ENCODE results near the gene INAFM2. TPM values are rescaled to one million over a fixed set of nuclear protein-coding genes. Genes with fewer than 3 reads are reported as not detected.

Gene INAFM2
- total and polyA plus RNA-seq, 9 of the 15 experiments (the other 6 are each of a cell fraction or from before 2014, with no cell fraction given): 11.8 to 43.1 (median 27.2) TPM

GRCh38 chr15:40330368-40330836, 6.9 kb downstream of the INAFM2 start (continued):
- TF ChIP-seq YY1 (IDR thresholded peaks at IDR 0.05; ENCODE audit: borderline replicate concordance in 1 of 3, control insufficient read depth in 1 of 3, extremely low read depth in 1 of 3, insufficient read depth in 3 of 3, insufficient read length in 1 of 3, insufficient replicate concordance in 2 of 3, low read depth in 1 of 3, low read length in 2 of 3) (no peak), ZBTB11 (CRISPR knock-in tag; IDR thresholded peaks at IDR 0.05) (peak in 1 of 3 experiments; percentile 54; a peak in 1 of 6 replicates), PTRF (tag; IDR thresholded peaks at IDR 0.05) (no peak), ZNF124 (CRISPR knock-in tag; IDR thresholded peaks at IDR 0.05) (no peak), PRMT5 (CRISPR knock-in tag; IDR thresholded peaks at IDR 0.05) (no peak), NCOA1 (IDR thresholded peaks at IDR 0.05; ENCODE audit: low read depth) (no peak), CHAMP1 (IDR thresholded peaks at IDR 0.05) (no peak), SMARCC2 (IDR thresholded peaks at IDR 0.05; ENCODE audit: low read depth) (no peak), MAFF (IDR thresholded peaks at IDR 0.05; ENCODE audit: low read length) (no peak), BDP1 (IDR thresholded peaks at IDR 0.05; ENCODE audit: insufficient read depth, insufficient read length) (no peak), EZH2 (IDR thresholded peaks at IDR 0.05; ENCODE audit: borderline replicate concordance, low read depth, low read length) (no peak), THRA (IDR thresholded peaks at IDR 0.05) (no peak), SRSF7 (optimal IDR thresholded peaks at IDR 0.05; ENCODE audit: low read depth, low read length) (no peak), HBP1 (CRISPR knock-in tag; IDR thresholded peaks at IDR 0.05) (no peak), PRPF4 (IDR thresholded peaks at IDR 0.05; ENCODE audit: insufficient read depth, low read depth, low read length, poor library complexity, severe bottlenecking) (no peak), NCOR1 (IDR thresholded peaks at IDR 0.05) (peak; percentile 72), ZFP30 (CRISPR knock-in tag; IDR thresholded peaks at IDR 0.05; ENCODE audit: borderline replicate concordance) (no peak), POLR2B (IDR thresholded peaks at IDR 0.05; ENCODE audit: low read depth, partially characterized antibody) (no peak), TCF7 (IDR thresholded peaks at IDR 0.05; ENCODE audit: borderline replicate concordance) (no peak)

Data from K562 (cell line).